KMS-11 (cell line): ENCODE results near the gene OLFML1.

Experiments used
- H2AFZ ChIP-seq: fragments of 200-600 bp; sonication (generic); 2 replicates; pipeline ENCODE4 v1.6.1; 2016; ENCODE audit warnings: antibody characterized with exemption, mixed run types, low read depth
- H3K27ac ChIP-seq: fragments of 200-600 bp; sonication (generic); 2 replicates; pipeline ENCODE4 v1.6.1; 2016; ENCODE audit warnings: mild to moderate bottlenecking, mixed run types
- H3K27me3 ChIP-seq: fragments of 200-600 bp; sonication (generic); 2 replicates; pipeline ENCODE4 v1.6.1; 2017; ENCODE audit warnings: mild to moderate bottlenecking, low read depth, mixed run types, moderate library complexity; ENCODE audit not compliant: insufficient read depth
- H3K36me3 ChIP-seq: fragments of 200-600 bp; sonication (generic); 2 replicates; pipeline ENCODE4 v1.6.1; 2017; ENCODE audit warnings: mild to moderate bottlenecking, mixed run types; ENCODE audit not compliant: insufficient read depth
- H3K4me1 ChIP-seq: fragments of 200-600 bp; sonication (generic); 2 replicates; pipeline ENCODE4 v1.6.1; 2016; ENCODE audit warnings: mild to moderate bottlenecking, low read depth, mixed run types; ENCODE audit not compliant: poor library complexity, severe bottlenecking
- H3K4me2 ChIP-seq: fragments of 200-600 bp; sonication (generic); 2 replicates; pipeline ENCODE4 v1.7.0; 2016; ENCODE audit warnings: mild to moderate bottlenecking, mixed run types
- H3K4me3 ChIP-seq: fragments of 200-600 bp; sonication (generic); IDR thresholded peaks from 2 replicates; pipeline ENCODE4 v1.6.1; 2017; ENCODE audit warnings: low read depth, low read length, mixed read lengths; ENCODE audit not compliant: insufficient read depth
- H3K79me2 ChIP-seq: fragments of 200-600 bp; sonication (generic); 2 replicates; pipeline ENCODE4 v1.6.1; 2016; ENCODE audit warnings: low read depth, mixed run types; ENCODE audit not compliant: insufficient read depth
- H3K9ac ChIP-seq: fragments of 200-600 bp; sonication (generic); 2 replicates; pipeline ENCODE4 v1.6.1; 2016; ENCODE audit warnings: mild to moderate bottlenecking, mixed run types
- H4K20me1 ChIP-seq: fragments of 200-600 bp; sonication (generic); 2 replicates; pipeline ENCODE4 v1.6.1; 2016; ENCODE audit warnings: mild to moderate bottlenecking, mixed run types; ENCODE audit not compliant: insufficient read depth
- CTCF ChIP-seq: fragments of 200-600 bp; sonication (generic); conservative IDR thresholded peaks from 2 replicates; pipeline ENCODE4 v1.6.1; 2017; ENCODE audit warnings: low read depth, mild to moderate bottlenecking, antibody characterized with exemption, low read length, moderate library complexity, mixed read lengths

Gene OLFML1

DNA sequence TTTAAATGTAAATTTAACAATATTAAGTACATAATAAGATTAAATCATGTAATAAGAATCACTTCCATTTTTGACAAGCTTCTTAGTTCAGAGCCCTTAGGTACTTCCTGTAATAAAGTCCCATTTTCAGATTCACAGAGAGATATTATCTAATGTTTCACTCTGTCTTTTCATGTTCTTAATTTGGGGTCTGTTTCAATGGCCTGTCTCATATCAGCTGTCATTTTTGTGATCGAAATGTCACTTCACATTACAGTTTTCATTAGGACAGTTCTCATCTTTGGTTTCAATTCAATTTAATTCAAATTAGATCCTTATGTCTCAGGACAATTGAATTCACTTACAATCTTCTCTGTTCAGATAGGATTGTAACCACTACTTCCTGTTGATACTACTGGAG is 22.6 kb upstream of the OLFML1 start:
- no peaks in the 10 kb centered on the region for H4K20me1 ChIP-seq
- no peak overlapping the region for H3K27ac ChIP-seq
- H3K4me2 ChIP-seq = no peak overlapping the region
- TF ChIP-seq CTCF = no peak
- no peaks in the 10 kb centered on the region for H3K79me2 ChIP-seq
- no peaks in the 10 kb centered on the region for H3K36me3 ChIP-seq
- H3K27me3 ChIP-seq = no peaks in the 10 kb centered on the region
- no peaks in the 10 kb centered on the region for H3K4me1 ChIP-seq
- H3K4me3 ChIP-seq = no peak overlapping the region
- no peak overlapping the region for H2AFZ ChIP-seq
- H3K9ac ChIP-seq = no peak overlapping the region

DNA sequence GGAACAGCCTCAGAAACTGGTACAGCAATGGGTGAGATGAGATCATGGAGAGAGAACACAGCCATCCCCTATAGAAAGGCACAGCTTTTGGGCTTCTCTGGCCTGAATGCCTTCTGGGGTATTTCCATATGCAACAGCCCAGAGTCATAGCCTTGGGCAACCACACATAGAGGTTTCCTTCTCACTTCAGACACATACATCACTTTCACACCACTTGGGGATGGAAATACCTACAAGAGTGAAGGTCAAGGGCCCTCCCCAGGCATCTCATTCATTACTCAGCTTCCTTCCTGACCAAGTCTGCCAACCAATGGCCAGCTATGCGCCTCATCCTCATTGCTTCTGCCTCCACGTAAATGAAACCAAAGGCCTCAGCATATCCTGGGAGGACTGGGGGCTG is 17.7 kb upstream of the OLFML1 start:
- no peaks in the 10 kb centered on the region for H3K79me2 ChIP-seq
- no peaks in the 10 kb centered on the region for H3K36me3 ChIP-seq
- no peak for TF ChIP-seq CTCF
- H3K4me3 ChIP-seq = no peak overlapping the region
- H3K9ac ChIP-seq = no peak overlapping the region
- no peak overlapping the region for H2AFZ ChIP-seq
- H3K4me1 ChIP-seq = no peaks in the 10 kb centered on the region
- no peaks in the 10 kb centered on the region for H4K20me1 ChIP-seq
- no peak overlapping the region for H3K4me2 ChIP-seq
- no peaks in the 10 kb centered on the region for H3K27me3 ChIP-seq
- no peak overlapping the region for H3K27ac ChIP-seq

DNA sequence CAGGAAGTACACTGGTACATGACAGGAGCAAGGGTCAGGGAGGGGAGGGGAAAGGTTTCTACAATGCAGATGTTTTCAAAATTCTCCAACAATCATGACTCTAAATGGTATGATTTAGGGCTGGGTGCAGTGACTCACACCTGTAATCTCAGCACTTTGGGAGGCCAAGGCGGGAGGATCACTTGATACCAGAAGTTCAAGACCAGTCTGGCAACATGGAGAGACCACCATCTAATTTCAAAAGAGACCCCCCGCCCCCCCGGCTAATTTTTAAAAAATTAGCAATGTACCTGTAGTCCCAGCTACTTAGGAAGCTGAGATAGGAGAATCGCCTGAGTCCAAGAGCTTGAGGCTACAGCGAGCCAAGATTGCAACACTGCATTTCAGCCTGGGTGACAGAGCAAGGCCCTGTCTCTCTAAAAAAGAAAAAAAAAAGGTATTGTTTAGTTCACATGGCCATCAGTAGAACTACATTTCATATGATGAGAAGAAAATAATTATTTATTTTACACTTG is 15.9 kb upstream of the OLFML1 start:
- H3K4me3 ChIP-seq = no peak overlapping the region
- no peaks in the 10 kb centered on the region for H3K36me3 ChIP-seq
- no peak for TF ChIP-seq CTCF
- no peaks in the 10 kb centered on the region for H4K20me1 ChIP-seq
- H3K9ac ChIP-seq = no peak overlapping the region
- no peak overlapping the region for H2AFZ ChIP-seq
- no peaks in the 10 kb centered on the region for H3K27me3 ChIP-seq
- H3K79me2 ChIP-seq = no peaks in the 10 kb centered on the region
- H3K27ac ChIP-seq = no peak overlapping the region
- H3K4me2 ChIP-seq = no peak overlapping the region
- H3K4me1 ChIP-seq = no peaks in the 10 kb centered on the region

DNA sequence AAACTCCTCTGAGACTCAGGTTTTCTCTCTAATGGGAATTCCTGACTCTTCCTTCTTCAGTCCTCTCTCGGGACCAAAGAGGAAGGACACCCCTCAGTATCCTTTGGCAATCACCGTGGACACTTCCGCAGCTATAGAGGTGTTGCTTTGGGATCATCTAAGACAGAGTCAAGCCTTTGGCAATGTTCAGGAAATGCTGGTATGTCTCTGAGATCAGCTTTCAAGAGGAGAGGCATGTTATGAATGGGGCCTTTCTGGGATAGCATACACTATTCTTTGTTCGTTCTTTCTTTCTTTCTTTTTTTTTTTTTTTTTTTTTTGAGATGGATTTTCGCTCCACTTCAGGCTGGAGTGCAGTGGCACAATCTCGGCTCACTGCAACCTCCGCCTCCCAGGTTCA is 14.2 kb upstream of the OLFML1 start:
- no peak overlapping the region for H3K4me3 ChIP-seq
- no peaks in the 10 kb centered on the region for H3K79me2 ChIP-seq
- H3K27ac ChIP-seq = no peak overlapping the region
- H3K36me3 ChIP-seq = no peaks in the 10 kb centered on the region
- no peak overlapping the region for H2AFZ ChIP-seq
- H4K20me1 ChIP-seq = no peaks in the 10 kb centered on the region
- H3K4me2 ChIP-seq = no peak overlapping the region
- H3K27me3 ChIP-seq = no peaks in the 10 kb centered on the region
- H3K4me1 ChIP-seq = no peaks in the 10 kb centered on the region
- no peak for TF ChIP-seq CTCF
- no peak overlapping the region for H3K9ac ChIP-seq
